ENCODE measurements around the gene CDKAL1.

The CDKAL1 gene

GRCh38 chr6:20955131-20955530 is 420.9 kb downstream of the CDKAL1 start:
- Histone ChIP-seq H2BK12ac (ENCODE audit: low read length in 2 of 2) (no peak overlapping the region), H3K27me3 (ENCODE audit: control insufficient read depth in 1 of 2, insufficient read depth in 1 of 2, low read length in 2 of 2) (no peaks in the 10 kb centered on the region), H3K9me3 (ENCODE audit: control insufficient read depth, low read length) (no peaks in the 10 kb centered on the region), H3K4me2 (ENCODE audit: low read length, poor library complexity, severe bottlenecking) (no peak overlapping the region), H3K4me1 (ENCODE audit: control insufficient read depth, insufficient read depth, low read depth, low read length) (peaks cover 3% of the 10 kb centered on the region), H4K91ac (ENCODE audit: low read length) (no peak overlapping the region), H2BK15ac (ENCODE audit: low read depth, poor library complexity, severe bottlenecking) (no peak overlapping the region), H3K14ac (ENCODE audit: low read length in 2 of 2) (no peak overlapping the region), H3K4me3 (ENCODE audit: insufficient read depth in 1 of 2, low read depth in 1 of 2, low read length in 2 of 2) (no peak overlapping the region), H3K4ac (ENCODE audit: low read depth in 1 of 2, low read length in 2 of 2) (no peak overlapping the region), H3K27ac (ENCODE audit: low read length, poor library complexity, severe bottlenecking) (no peak overlapping the region), H3K79me1 (replicated peaks; ENCODE audit: low read length, poor library complexity, severe bottlenecking) (no peaks in the 10 kb centered on the region), H3K23ac (ENCODE audit: low read length in 2 of 2) (no peak overlapping the region), H2BK5ac (ENCODE audit: low read depth, low read length, poor library complexity, severe bottlenecking) (no peak overlapping the region), H4K8ac (ENCODE audit: low read length) (no peak overlapping the region), H3K9ac (ENCODE audit: low read length) (no peak overlapping the region), H2AFZ (ENCODE audit: low read depth, low read length) (no peak overlapping the region), H3K36me3 (ENCODE audit: control insufficient read depth in 1 of 2, insufficient read depth in 2 of 2, low read depth in 1 of 2, low read length in 2 of 2) (peaks cover 0 to 7% of the 10 kb centered on the region in 2 experiments), H3K18ac (ENCODE audit: low read depth in 1 of 2, low read length in 2 of 2) (no peak overlapping the region), H2AK5ac (ENCODE audit: low read length, severe bottlenecking) (no peak overlapping the region), H2BK120ac (ENCODE audit: low read depth, low read length) (no peak overlapping the region)
- 100% methylated on average over 1 of the region's 2 CpGs for WGBS
- DNase-seq, result no peak

- H2AK5ac ChIP-seq (ENCODE audit: low read length, severe bottlenecking), result no peak overlapping the region
- H3K18ac ChIP-seq (ENCODE audit: low read depth in 1 of 2, low read length in 2 of 2), result no peak overlapping the region
- no peak overlapping the region for H2BK120ac ChIP-seq (ENCODE audit: low read depth, low read length)
- no peak overlapping the region for H2BK15ac ChIP-seq (ENCODE audit: low read depth, poor library complexity, severe bottlenecking)
- no peaks in the 10 kb centered on the region for H3K27me3 ChIP-seq (ENCODE audit: control insufficient read depth in 1 of 2, insufficient read depth in 1 of 2, low read length in 2 of 2)
- peaks cover 3% of the 10 kb centered on the region for H3K4me1 ChIP-seq (ENCODE audit: control insufficient read depth, insufficient read depth, low read depth, low read length)
- H4K8ac ChIP-seq (ENCODE audit: low read length), result no peak overlapping the region
- H3K4me3 ChIP-seq (ENCODE audit: insufficient read depth in 1 of 2, low read depth in 1 of 2, low read length in 2 of 2), result no peak overlapping the region
- no peak overlapping the region for H2BK5ac ChIP-seq (ENCODE audit: low read depth, low read length, poor library complexity, severe bottlenecking)
- H3K79me1 ChIP-seq (replicated peaks; ENCODE audit: low read length, poor library complexity, severe bottlenecking), result no peaks in the 10 kb centered on the region
- DNase-seq, result no peak
- no peaks in the 10 kb centered on the region for H3K9me3 ChIP-seq (ENCODE audit: control insufficient read depth, low read length)
- no peak overlapping the region for H2BK12ac ChIP-seq (ENCODE audit: low read length in 2 of 2)
- H4K91ac ChIP-seq (ENCODE audit: low read length), result no peak overlapping the region
- no peak overlapping the region for H3K23ac ChIP-seq (ENCODE audit: low read length in 2 of 2)
- no peak overlapping the region for H3K27ac ChIP-seq (ENCODE audit: low read length, poor library complexity, severe bottlenecking)
- peaks cover 0 to 7% of the 10 kb centered on the region in 2 experiments for H3K36me3 ChIP-seq (ENCODE audit: control insufficient read depth in 1 of 2, insufficient read depth in 2 of 2, low read depth in 1 of 2, low read length in 2 of 2)
- 95% methylated on average over 3 of the region's 4 CpGs for WGBS
- no peak overlapping the region for H3K14ac ChIP-seq (ENCODE audit: low read length in 2 of 2)
- no peak overlapping the region for H2AFZ ChIP-seq (ENCODE audit: low read depth, low read length)
- no peak overlapping the region for H3K9ac ChIP-seq (ENCODE audit: low read length)
- no peak overlapping the region for H3K4ac ChIP-seq (ENCODE audit: low read depth in 1 of 2, low read length in 2 of 2)
- no peak overlapping the region for H3K4me2 ChIP-seq (ENCODE audit: low read length, poor library complexity, severe bottlenecking)
Observed at GRCh38 chr6:20955751-20956150, 421.5 kb downstream of the CDKAL1 start.

- H3K9ac ChIP-seq (ENCODE audit: low read length), result no peak overlapping the region
- no peak overlapping the region for H3K18ac ChIP-seq (ENCODE audit: low read depth in 1 of 2, low read length in 2 of 2)
- H2BK120ac ChIP-seq (ENCODE audit: low read depth, low read length), result no peak overlapping the region
- no peak overlapping the region for H2BK12ac ChIP-seq (ENCODE audit: low read length in 2 of 2)
- no peak overlapping the region for H2BK5ac ChIP-seq (ENCODE audit: low read depth, low read length, poor library complexity, severe bottlenecking)
- H3K27me3 ChIP-seq (ENCODE audit: control insufficient read depth in 1 of 2, insufficient read depth in 1 of 2, low read length in 2 of 2), result no peaks in the 10 kb centered on the region
- no peak overlapping the region for H2AFZ ChIP-seq (ENCODE audit: low read depth, low read length)
- H3K4ac ChIP-seq (ENCODE audit: low read depth in 1 of 2, low read length in 2 of 2), result no peak overlapping the region
- WGBS, result 92% methylated on average over 5 of the region's 5 CpGs
- peaks cover 0 to 7% of the 10 kb centered on the region in 2 experiments for H3K36me3 ChIP-seq (ENCODE audit: control insufficient read depth in 1 of 2, insufficient read depth in 2 of 2, low read depth in 1 of 2, low read length in 2 of 2)
- no peaks in the 10 kb centered on the region for H3K4me1 ChIP-seq (ENCODE audit: control insufficient read depth, insufficient read depth, low read depth, low read length)
- H3K27ac ChIP-seq (ENCODE audit: low read length, poor library complexity, severe bottlenecking), result no peak overlapping the region
- no peaks in the 10 kb centered on the region for H3K79me1 ChIP-seq (replicated peaks; ENCODE audit: low read length, poor library complexity, severe bottlenecking)
- H3K9me3 ChIP-seq (ENCODE audit: control insufficient read depth, low read length), result no peaks in the 10 kb centered on the region
- H2BK15ac ChIP-seq (ENCODE audit: low read depth, poor library complexity, severe bottlenecking), result no peak overlapping the region
- DNase-seq, result no peak
- H3K23ac ChIP-seq (ENCODE audit: low read length in 2 of 2), result no peak overlapping the region
- H3K4me3 ChIP-seq (ENCODE audit: insufficient read depth in 1 of 2, low read depth in 1 of 2, low read length in 2 of 2), result no peak overlapping the region
- H3K14ac ChIP-seq (ENCODE audit: low read length in 2 of 2), result no peak overlapping the region
- H4K8ac ChIP-seq (ENCODE audit: low read length), result no peak overlapping the region
- H2AK5ac ChIP-seq (ENCODE audit: low read length, severe bottlenecking), result no peak overlapping the region
- no peak overlapping the region for H3K4me2 ChIP-seq (ENCODE audit: low read length, poor library complexity, severe bottlenecking)
- no peak overlapping the region for H4K91ac ChIP-seq (ENCODE audit: low read length)
Observed at GRCh38 chr6:20960067-20960466, 425.8 kb downstream of the CDKAL1 start.

DNA sequence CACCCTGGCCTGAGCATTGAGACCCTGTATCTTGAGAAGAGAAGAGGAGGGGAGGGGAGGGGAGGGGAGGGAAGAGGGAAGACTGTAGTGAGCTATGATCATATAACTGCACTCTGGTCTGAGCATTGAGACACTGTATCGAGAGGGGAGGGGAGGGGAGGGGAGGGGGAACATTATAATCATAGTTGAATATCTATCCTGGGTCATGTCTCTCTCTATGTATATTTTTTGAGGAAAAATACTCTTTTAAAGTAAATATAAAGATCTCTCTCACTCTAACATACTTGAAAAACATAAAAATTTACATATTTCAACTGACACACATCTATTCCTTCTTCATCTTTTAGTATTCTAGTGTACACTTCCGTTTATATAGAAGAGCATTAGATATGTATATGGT is 431.0 kb downstream of the CDKAL1 start:
- Histone ChIP-seq H3K36me3 (ENCODE audit: control insufficient read depth in 1 of 2, insufficient read depth in 2 of 2, low read depth in 1 of 2, low read length in 2 of 2) (no peaks in the 10 kb centered on the region), H3K14ac (ENCODE audit: low read length in 2 of 2) (no peak overlapping the region), H3K18ac (ENCODE audit: low read depth in 1 of 2, low read length in 2 of 2) (no peak overlapping the region), H2AK5ac (ENCODE audit: low read length, severe bottlenecking) (no peak overlapping the region), H3K23ac (ENCODE audit: low read length in 2 of 2) (no peak overlapping the region), H2BK5ac (ENCODE audit: low read depth, low read length, poor library complexity, severe bottlenecking) (no peak overlapping the region), H3K4me3 (ENCODE audit: insufficient read depth in 1 of 2, low read depth in 1 of 2, low read length in 2 of 2) (no peak overlapping the region), H2BK120ac (ENCODE audit: low read depth, low read length) (no peak overlapping the region), H2BK15ac (ENCODE audit: low read depth, poor library complexity, severe bottlenecking) (no peak overlapping the region), H3K9me3 (ENCODE audit: control insufficient read depth, low read length) (no peaks in the 10 kb centered on the region), H3K79me1 (replicated peaks; ENCODE audit: low read length, poor library complexity, severe bottlenecking) (no peaks in the 10 kb centered on the region), H3K4me2 (ENCODE audit: low read length, poor library complexity, severe bottlenecking) (no peak overlapping the region), H3K27ac (ENCODE audit: low read length, poor library complexity, severe bottlenecking) (no peak overlapping the region), H3K27me3 (ENCODE audit: control insufficient read depth in 1 of 2, insufficient read depth in 1 of 2, low read length in 2 of 2) (no peaks in the 10 kb centered on the region), H3K9ac (ENCODE audit: low read length) (no peak overlapping the region), H3K4ac (ENCODE audit: low read depth in 1 of 2, low read length in 2 of 2) (no peak overlapping the region), H4K8ac (ENCODE audit: low read length) (no peak overlapping the region), H2AFZ (ENCODE audit: low read depth, low read length) (no peak overlapping the region), H2BK12ac (ENCODE audit: low read length in 2 of 2) (no peak overlapping the region), H4K91ac (ENCODE audit: low read length) (no peak overlapping the region), H3K4me1 (ENCODE audit: control insufficient read depth, insufficient read depth, low read depth, low read length) (no peaks in the 10 kb centered on the region)
- DNase-seq, result no peak
- whole genome bisulfite sequencing, result no CpG with 5 or more reads among the region's 2 CpGs

Data from mesenchymal stem cell (in vitro differentiated cells and primary cell).